Fibroblast of the aortic adventitia (primary cell): ENCODE results near the gene COL7A1. TPM values are rescaled to one million over a fixed set of nuclear protein-coding genes. Genes with fewer than 3 reads are reported as not detected.
"Not testable (repeated sequence)": the region's sequence is repeated elsewhere in the genome, so short reads cannot be mapped to it uniquely, and the experiment has no call there.

Experiments used
- DNase-seq: peaks from one replicate; pipeline ENCODE4 v3.0.0-alpha.2; 2010; ENCODE audit warnings: low read depth
- H3K4me3 ChIP-seq: 2 replicates; pipeline ENCODE4 v1.5.1; 2011; ENCODE audit warnings: low read depth, mild to moderate bottlenecking, control low read depth, low read length, moderate library complexity
- total RNA-seq: library from RNA; depleted of rRNA; stranded (reverse); fragments of >200 nt; gene quantifications from 2 replicates; pipeline ENCODE4 v1.2.3, GENCODE V29; 2012; ENCODE audit warnings: low replicate concordance
- TF ChIP-seq, protein P1 (sequence below): IDR thresholded peaks from 2 replicates; pipeline ENCODE4 v1.5.1; 2011; ENCODE audit warnings: mild to moderate bottlenecking, low read length, control low read depth, inconsistent platforms; ENCODE audit not compliant: insufficient read depth

COL7A1 gene
- total RNA-seq, 1 donor: 10.2 TPM

DNA sequence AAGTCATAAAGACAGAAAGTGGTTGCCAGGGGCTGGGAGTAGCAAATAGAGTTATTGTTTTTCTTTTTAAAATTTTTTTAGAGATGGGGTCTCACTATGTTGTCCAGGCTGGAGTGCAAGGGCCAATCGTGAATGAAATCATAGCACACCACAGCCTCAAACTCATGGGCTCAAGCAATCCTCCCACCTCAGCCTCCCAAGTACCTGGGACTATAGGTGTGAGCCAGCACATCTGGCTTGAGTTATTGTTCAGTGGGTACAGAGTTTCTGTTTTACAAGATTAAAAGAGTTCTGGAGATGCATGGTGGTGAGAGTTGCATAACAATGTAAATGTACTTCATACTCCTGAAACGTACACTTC lies 62.2 kb downstream of the COL7A1 start:
- TF ChIP-seq, protein P1, sequence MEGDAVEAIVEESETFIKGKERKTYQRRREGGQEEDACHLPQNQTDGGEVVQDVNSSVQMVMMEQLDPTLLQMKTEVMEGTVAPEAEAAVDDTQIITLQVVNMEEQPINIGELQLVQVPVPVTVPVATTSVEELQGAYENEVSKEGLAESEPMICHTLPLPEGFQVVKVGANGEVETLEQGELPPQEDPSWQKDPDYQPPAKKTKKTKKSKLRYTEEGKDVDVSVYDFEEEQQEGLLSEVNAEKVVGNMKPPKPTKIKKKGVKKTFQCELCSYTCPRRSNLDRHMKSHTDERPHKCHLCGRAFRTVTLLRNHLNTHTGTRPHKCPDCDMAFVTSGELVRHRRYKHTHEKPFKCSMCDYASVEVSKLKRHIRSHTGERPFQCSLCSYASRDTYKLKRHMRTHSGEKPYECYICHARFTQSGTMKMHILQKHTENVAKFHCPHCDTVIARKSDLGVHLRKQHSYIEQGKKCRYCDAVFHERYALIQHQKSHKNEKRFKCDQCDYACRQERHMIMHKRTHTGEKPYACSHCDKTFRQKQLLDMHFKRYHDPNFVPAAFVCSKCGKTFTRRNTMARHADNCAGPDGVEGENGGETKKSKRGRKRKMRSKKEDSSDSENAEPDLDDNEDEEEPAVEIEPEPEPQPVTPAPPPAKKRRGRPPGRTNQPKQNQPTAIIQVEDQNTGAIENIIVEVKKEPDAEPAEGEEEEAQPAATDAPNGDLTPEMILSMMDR: no peak
- H3K4me3 ChIP-seq: no peak overlapping the region
- DNase-seq: no peak

DNA sequence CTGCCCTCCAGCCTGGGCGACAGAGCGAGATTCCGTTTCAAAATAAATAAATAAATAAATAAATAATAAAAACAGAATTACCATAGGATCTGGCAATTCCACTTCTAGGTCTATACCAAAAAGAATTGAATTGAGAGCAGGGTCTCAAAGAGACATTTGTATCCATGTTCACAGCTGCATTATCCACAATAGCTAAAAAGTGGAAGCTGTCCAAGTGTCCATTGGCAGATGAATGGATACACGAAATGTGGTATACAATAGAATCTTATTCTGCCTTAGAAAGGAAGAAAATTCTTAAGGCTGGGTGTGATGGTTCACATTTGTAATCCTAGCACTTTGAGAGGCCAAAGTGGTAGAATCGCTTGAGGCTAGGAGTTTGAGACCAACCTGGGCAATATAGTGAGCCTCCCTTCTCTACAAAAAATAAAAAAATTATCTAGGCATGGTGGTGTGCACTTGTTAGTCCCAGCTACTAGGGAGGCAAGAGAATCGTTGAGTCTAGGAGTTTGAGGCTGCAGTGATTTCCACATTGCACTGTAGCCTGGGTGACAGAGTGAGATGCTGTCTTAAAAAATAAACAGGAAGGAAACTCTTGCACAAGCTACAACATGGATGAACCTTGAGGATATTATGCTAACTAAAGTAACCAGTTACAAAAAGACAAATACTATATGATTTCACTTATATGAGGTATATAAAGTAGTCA lies 62.7 kb downstream of the COL7A1 start:
- no peak overlapping the region for H3K4me3 ChIP-seq
- DNase-seq: no peak
- TF ChIP-seq, protein P1: no peak

DNA sequence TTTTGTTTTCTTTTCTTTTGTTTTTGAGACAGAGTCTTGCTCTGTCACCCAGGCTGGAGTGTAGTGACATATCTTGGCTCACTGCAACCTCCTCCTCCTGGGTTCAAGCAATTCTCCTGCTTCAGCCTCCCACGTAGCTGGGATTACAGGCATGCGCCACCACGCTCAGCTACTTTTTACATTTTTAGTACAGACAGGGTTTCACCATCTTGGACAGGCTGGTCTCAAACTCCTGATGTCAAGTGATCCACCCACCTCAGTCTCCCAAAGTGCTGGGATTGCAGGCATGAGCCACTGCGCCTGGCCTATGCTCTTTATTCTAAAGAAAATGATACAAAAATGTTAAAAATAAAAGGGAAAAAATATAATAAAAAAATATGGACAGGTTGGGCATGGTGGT lies 64.4 kb downstream of the COL7A1 start:
- not testable (repeated sequence) for DNase-seq, H3K4me3 ChIP-seq

DNA sequence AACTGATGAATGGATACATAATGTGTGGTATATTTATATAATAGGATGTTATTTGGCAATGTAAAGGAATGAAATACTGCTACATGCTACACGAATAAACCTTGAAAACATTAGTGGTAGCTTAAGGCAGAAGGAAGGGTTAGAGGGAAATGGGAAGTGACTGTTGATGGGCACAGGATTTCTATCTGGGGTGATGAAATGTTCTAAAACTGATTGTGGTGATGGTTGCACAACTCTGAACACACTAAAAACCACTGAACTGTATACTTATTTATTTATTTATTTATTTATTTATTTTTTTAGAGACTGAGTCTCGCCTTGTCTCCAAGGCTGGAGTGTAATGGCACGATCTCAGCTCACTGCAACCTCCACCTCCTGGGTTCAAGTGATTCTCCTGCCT lies 66.4 kb downstream of the COL7A1 start:
- DNase-seq: no peak
- TF ChIP-seq, protein P1: no peak
- no peak overlapping the region for H3K4me3 ChIP-seq

DNA sequence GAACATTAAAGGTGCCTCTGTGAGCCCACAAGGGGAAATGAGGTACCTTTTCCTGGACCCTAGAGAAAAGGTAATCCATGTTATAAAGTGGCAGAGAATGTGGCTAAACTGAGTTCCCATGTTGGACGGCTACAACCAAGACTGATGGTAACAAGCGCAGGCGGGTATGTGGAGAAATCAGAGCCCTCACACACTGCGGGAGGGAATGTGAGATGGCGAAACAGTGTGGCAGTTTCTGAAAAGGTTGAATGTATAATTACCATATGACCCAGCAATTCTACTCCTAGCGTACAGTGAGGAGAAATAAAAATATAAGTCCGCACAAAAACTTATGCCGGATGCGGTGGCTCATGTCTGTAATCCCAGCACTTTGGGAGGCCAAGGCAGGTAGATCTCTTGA lies 67.1 kb downstream of the COL7A1 start:
- DNase-seq: no peak
- H3K4me3 ChIP-seq: no peak overlapping the region
- TF ChIP-seq, protein P1: no peak

DNA sequence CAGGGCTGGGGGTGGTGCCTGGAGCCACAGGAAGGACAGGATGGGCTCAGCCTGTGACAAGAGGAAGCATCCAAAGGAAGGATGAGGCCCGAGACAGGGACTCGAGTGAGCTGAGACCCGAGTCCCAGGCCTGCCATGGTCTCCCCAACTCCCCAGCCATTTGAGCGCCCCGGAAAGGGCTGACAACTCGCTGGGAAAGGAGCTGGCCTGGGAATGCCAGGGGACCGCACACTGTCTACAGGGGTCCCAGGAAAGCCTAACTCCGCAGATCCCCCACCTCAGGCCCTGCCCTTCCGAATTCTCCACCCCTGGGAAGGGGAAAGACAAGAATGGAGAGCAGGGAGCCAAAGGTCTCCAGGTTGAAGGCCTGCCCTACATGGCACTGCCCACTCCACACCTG lies 70.2 kb downstream of the COL7A1 start:
- H3K4me3 ChIP-seq: no peak overlapping the region
- TF ChIP-seq, protein P1: no peak
- no peak for DNase-seq

DNA sequence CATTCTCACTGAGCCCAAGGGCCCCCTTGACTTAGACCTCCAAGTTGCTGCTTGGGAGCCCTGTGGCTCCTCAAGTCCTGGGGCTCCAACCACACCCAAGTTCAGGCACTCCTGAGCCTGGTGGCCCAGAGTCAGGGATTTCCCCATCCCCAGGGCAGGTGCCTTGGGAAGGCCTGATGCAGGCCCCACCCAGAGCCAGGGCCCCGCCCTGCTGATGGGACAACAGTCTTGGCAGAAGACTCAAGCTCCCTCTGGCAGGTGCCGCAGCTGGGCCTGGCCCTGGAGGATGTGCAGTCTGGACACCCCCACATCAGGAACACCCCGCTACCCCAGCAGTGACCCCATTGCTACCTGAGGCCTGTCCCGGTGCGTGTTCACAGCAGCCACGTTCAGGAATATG lies 73.5 kb downstream of the COL7A1 start:
- TF ChIP-seq, protein P1: no peak
- H3K4me3 ChIP-seq: no peak overlapping the region
- DNase-seq: no peak
